Mesenchymal stem cell (in vitro differentiated cells and primary cell): ENCODE data around the gene TNRC6A.

Experiments
- DNase-seq: peaks from one replicate; pipeline ENCODE4 v3.0.0-alpha.2; 2013
- H2AFZ ChIP-seq: one replicate; pipeline ENCODE4 v1.6.1; 2013; ENCODE audit warnings: low read depth, mild to moderate bottlenecking, control low read depth, inconsistent platforms, low read length, moderate library complexity
- H2AK5ac ChIP-seq: 2 replicates; pipeline ENCODE4 v1.6.1; 2013; ENCODE audit warnings: low read length, moderate library complexity, mild to moderate bottlenecking, inconsistent platforms; ENCODE audit not compliant: severe bottlenecking
- H2BK120ac ChIP-seq: one replicate; pipeline ENCODE4 v1.6.1; 2013; ENCODE audit warnings: low read depth, mild to moderate bottlenecking, inconsistent platforms, low read length, moderate library complexity
- H2BK12ac ChIP-seq, 2 experiments: one replicate each; pipeline ENCODE4 v1.6.1; 2013; ENCODE audit warnings: inconsistent platforms in 2 of 2, low read length in 2 of 2, mild to moderate bottlenecking in 2 of 2, moderate library complexity in 2 of 2, control low read depth in 1 of 2
- H2BK15ac ChIP-seq: one replicate; pipeline ENCODE4 v1.6.1; 2013; ENCODE audit warnings: mild to moderate bottlenecking, low read depth, inconsistent platforms; ENCODE audit not compliant: poor library complexity, severe bottlenecking
- H2BK5ac ChIP-seq: 2 replicates; pipeline ENCODE4 v1.6.1; 2013; ENCODE audit warnings: low read depth, mild to moderate bottlenecking, low read length, control low read depth, inconsistent platforms; ENCODE audit not compliant: poor library complexity, severe bottlenecking
- H3K14ac ChIP-seq, 2 experiments: one replicate each; pipeline ENCODE4 v1.6.1; 2013; ENCODE audit warnings: inconsistent platforms in 2 of 2, low read length in 2 of 2, control low read depth in 1 of 2, mild to moderate bottlenecking in 1 of 2, moderate library complexity in 1 of 2
- H3K18ac ChIP-seq, 2 experiments: one replicate each; pipeline ENCODE4 v1.6.1; 2013; ENCODE audit warnings: inconsistent platforms in 2 of 2, low read length in 2 of 2, control low read depth in 1 of 2, low read depth in 1 of 2, mild to moderate bottlenecking in 1 of 2
- H3K23ac ChIP-seq, 2 experiments: one replicate each; pipeline ENCODE4 v1.6.1; 2013; ENCODE audit warnings: inconsistent platforms in 2 of 2, low read length in 2 of 2, mild to moderate bottlenecking in 2 of 2, moderate library complexity in 2 of 2, control low read depth in 1 of 2
- H3K27ac ChIP-seq: 2 replicates; pipeline ENCODE4 v1.5.1; 2013; ENCODE audit warnings: mild to moderate bottlenecking, moderate library complexity, low read length, control low read depth, inconsistent platforms; ENCODE audit not compliant: poor library complexity, severe bottlenecking
- H3K27me3 ChIP-seq, 2 experiments: 2 replicates each; pipeline versions ENCODE4 v1.6.1 to v1.7.0; 2013; ENCODE audit warnings: low read length in 2 of 2, mild to moderate bottlenecking in 2 of 2, moderate library complexity in 2 of 2, control low read depth in 1 of 2, inconsistent platforms in 1 of 2; ENCODE audit not compliant: control insufficient read depth in 1 of 2, insufficient read depth in 1 of 2
- H3K36me3 ChIP-seq, 2 experiments: 2 replicates each; pipeline versions ENCODE4 v1.6.1 to v1.7.0; 2013; ENCODE audit warnings: low read length in 2 of 2, control low read depth in 1 of 2, inconsistent platforms in 1 of 2, low read depth in 1 of 2, mild to moderate bottlenecking in 1 of 2; ENCODE audit not compliant: insufficient read depth in 2 of 2, control insufficient read depth in 1 of 2
- H3K4ac ChIP-seq, 2 experiments: one replicate each; pipeline ENCODE4 v1.6.1; 2013; ENCODE audit warnings: inconsistent platforms in 2 of 2, low read length in 2 of 2, mild to moderate bottlenecking in 2 of 2, moderate library complexity in 2 of 2, control low read depth in 1 of 2, low read depth in 1 of 2
- H3K4me1 ChIP-seq: 2 replicates; pipeline ENCODE4 v1.6.1; 2013; ENCODE audit warnings: low read depth, low read length, control low read depth; ENCODE audit not compliant: control insufficient read depth, insufficient read depth
- H3K4me2 ChIP-seq: 2 replicates; pipeline ENCODE4 v1.6.1; 2013; ENCODE audit warnings: low read length, mild to moderate bottlenecking, inconsistent platforms; ENCODE audit not compliant: poor library complexity, severe bottlenecking
- H3K4me3 ChIP-seq, 2 experiments: 2 replicates each; pipeline versions ENCODE4 v1.5.1 to v1.7.0; 2013; ENCODE audit warnings: low read length in 2 of 2, mild to moderate bottlenecking in 2 of 2, control low read depth in 1 of 2, low read depth in 1 of 2; ENCODE audit not compliant: insufficient read depth in 1 of 2
- H3K79me1 ChIP-seq: replicated peaks from 2 replicates; pipeline ENCODE4 v1.6.1; 2013; ENCODE audit warnings: mild to moderate bottlenecking, control low read depth, low read length, inconsistent platforms; ENCODE audit not compliant: poor library complexity, severe bottlenecking
- H3K9ac ChIP-seq: 2 replicates; pipeline ENCODE4 v1.7.0; 2013; ENCODE audit warnings: mild to moderate bottlenecking, low read length, moderate library complexity
- H3K9me3 ChIP-seq: 2 replicates; pipeline ENCODE4 v1.7.0; 2013; ENCODE audit warnings: mild to moderate bottlenecking, low read length; ENCODE audit not compliant: control insufficient read depth
- H4K8ac ChIP-seq: one replicate; pipeline ENCODE4 v1.6.1; 2013; ENCODE audit warnings: inconsistent platforms, mild to moderate bottlenecking, low read length, moderate library complexity
- H4K91ac ChIP-seq: one replicate; pipeline ENCODE4 v1.6.1; 2013; ENCODE audit warnings: mild to moderate bottlenecking, low read length, inconsistent platforms
- WGBS: methylation state at CpG from one replicate; pipeline ENCODE4 v1.1.7; 2013; ENCODE audit warnings: mixed read lengths; 5-methylcytosine and 5-hydroxymethylcytosine counted together

The TNRC6A gene

DNA sequence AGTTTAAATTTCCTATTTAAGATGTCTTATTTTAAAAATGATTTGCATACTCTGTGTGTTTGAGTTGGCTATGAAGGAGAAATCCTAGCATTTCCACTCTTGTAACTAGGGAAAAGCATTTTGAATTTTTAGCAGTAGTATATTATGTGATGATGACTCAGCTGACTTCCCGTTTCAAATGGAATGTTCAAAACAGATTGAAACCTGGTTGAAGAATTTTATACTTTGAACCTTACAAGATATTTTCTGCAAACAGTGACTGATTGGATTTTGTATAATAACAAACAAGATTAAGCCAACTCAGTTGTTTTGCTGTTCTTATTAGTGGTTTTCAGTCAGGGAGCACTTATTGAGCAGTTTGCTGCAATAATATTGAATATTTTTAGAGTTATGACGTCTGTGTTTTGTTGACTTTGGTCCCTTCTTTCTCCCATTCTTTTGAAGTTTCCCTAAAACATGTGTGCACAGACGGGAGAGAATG lies 8.0 kb downstream of the TNRC6A start:
- Histone ChIP-seq H2AK5ac (no peak overlapping the region), H3K4ac (no peak overlapping the region), H3K27me3 (no peaks in the 10 kb centered on the region), H2BK5ac (no peak overlapping the region), H3K14ac (no peak overlapping the region), H4K91ac (no peak overlapping the region), H3K4me2 (no peak overlapping the region), H2BK15ac (no peak overlapping the region), H3K36me3 (peaks cover 11 to 38% of the 10 kb centered on the region in 2 experiments), H3K4me1 (peaks cover 4% of the 10 kb centered on the region), H4K8ac (no peak overlapping the region), H3K79me1 (no peaks in the 10 kb centered on the region), H2AFZ (no peak overlapping the region), H2BK120ac (no peak overlapping the region), H3K4me3 (peak overlapping the region in 1 of 2 experiments; percentile 57), H3K18ac (no peak overlapping the region), H3K27ac (peak overlapping the region; percentile 48), H2BK12ac (no peak overlapping the region), H3K23ac (no peak overlapping the region), H3K9me3 (no peaks in the 10 kb centered on the region), H3K9ac (peak overlapping the region; percentile 69)
- DNase-seq, result peak; percentile 25
- WGBS, result 100% methylated on average over 1 of the region's 3 CpGs

DNA sequence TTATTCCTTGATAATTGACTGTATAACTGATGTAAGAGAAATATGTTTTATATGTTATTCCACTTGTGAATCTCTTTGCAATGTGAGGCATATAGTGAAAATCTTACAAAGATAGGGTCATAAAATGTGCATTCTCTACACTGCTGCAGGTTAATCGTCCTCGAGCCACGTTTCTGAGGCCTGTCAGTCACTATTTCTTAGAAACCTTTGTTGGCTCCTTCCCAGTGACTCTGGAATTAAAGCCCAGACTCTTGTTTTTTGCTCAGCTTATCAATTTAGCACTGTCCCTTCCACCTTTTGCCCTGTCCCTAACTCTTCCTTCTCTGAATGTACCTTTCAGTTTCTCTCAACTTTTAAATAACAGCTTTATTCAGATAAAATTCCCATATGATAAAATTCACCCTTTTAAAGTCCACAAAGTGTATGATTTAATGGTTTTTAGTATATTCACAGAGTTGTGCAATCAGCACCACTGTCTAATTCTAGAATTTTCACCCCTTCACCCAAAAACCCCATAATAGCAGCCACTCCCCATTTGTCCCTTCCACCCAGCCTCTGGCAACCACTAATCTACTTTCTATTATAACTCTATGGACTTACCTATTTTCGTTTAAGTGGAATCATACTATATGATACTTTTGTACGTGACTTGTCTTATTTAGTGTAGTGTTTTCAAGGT lies 8.6 kb downstream of the TNRC6A start:
- H3K4me1 ChIP-seq, result peaks cover 4% of the 10 kb centered on the region
- H2BK120ac ChIP-seq, result no peak overlapping the region
- no peak overlapping the region for H2BK5ac ChIP-seq
- no peak overlapping the region for H2AK5ac ChIP-seq
- H3K36me3 ChIP-seq, result peaks cover 6 to 32% of the 10 kb centered on the region in 2 experiments
- 95% methylated on average over 5 of the region's 5 CpGs for WGBS
- peak overlapping the region; percentile 69 for H3K9ac ChIP-seq
- H4K8ac ChIP-seq, result no peak overlapping the region
- no peak overlapping the region for H2BK15ac ChIP-seq
- no peak overlapping the region for H3K18ac ChIP-seq
- H3K4me3 ChIP-seq, result peak overlapping the region in 1 of 2 experiments; percentile 57
- no peak overlapping the region for H3K4me2 ChIP-seq
- no peaks in the 10 kb centered on the region for H3K27me3 ChIP-seq
- H2BK12ac ChIP-seq, result no peak overlapping the region
- no peaks in the 10 kb centered on the region for H3K79me1 ChIP-seq
- H3K23ac ChIP-seq, result no peak overlapping the region
- H3K14ac ChIP-seq, result no peak overlapping the region
- H4K91ac ChIP-seq, result no peak overlapping the region
- no peak for DNase-seq
- no peak overlapping the region for H2AFZ ChIP-seq
- no peaks in the 10 kb centered on the region for H3K9me3 ChIP-seq
- H3K4ac ChIP-seq, result no peak overlapping the region
- H3K27ac ChIP-seq, result peak overlapping the region; percentile 62

DNA sequence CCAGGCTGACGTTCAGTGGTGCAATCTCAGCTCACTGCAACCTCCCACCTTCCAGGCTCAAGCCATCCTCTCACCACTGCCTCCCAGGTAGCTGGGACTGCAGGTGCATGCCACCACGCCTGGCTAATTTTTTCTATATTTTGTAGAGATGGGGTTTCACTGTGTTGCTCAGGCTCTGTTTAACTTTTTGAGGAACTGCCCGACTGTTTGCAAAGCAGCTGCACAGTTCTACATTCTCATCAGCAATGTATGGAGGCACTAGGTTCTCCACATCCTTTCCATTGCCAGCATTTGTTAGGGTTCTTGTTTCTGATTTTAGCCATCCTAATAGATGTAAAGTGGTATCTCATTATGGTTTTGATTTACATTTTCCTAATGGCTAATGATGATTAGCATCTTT lies 9.4 kb downstream of the TNRC6A start:
- Histone ChIP-seq H3K27me3 (no peaks in the 10 kb centered on the region), H3K36me3 (peaks cover 4 to 27% of the 10 kb centered on the region in 2 experiments), H4K91ac (no peak overlapping the region), H3K79me1 (no peaks in the 10 kb centered on the region), H3K4ac (no peak overlapping the region), H4K8ac (no peak overlapping the region), H2BK12ac (no peak overlapping the region), H3K14ac (no peak overlapping the region), H3K18ac (no peak overlapping the region), H3K23ac (no peak overlapping the region), H3K4me2 (no peak overlapping the region), H2AK5ac (no peak overlapping the region), H2AFZ (no peak overlapping the region), H2BK15ac (no peak overlapping the region), H3K9ac (no peak overlapping the region), H3K4me1 (peaks cover 4% of the 10 kb centered on the region), H2BK5ac (no peak overlapping the region), H2BK120ac (no peak overlapping the region), H3K27ac (no peak overlapping the region), H3K9me3 (no peaks in the 10 kb centered on the region), H3K4me3 (no peak overlapping the region)
- WGBS, result 93% methylated on average over 3 of the region's 3 CpGs
- DNase-seq, result no peak

DNA sequence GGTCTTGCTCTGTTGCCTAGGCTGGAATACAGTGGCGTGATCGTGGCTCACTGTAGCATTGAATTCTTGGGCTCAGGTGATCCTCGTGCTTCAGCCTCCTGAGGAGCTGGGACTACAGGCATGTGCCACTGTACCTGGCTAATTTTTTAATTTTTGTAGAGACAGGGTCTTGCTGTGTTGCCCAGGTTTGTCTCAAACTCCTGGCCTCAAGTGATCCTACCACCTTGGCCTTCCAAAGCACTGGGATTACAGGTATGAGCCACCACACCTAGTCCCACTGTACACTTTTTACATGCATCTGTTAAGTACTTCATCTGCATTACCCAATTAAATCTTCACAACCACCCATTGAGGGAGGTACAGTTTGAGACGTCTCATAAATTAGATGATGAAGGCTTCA lies 12.4 kb downstream of the TNRC6A start:
- no peak overlapping the region for H2AK5ac ChIP-seq
- no peak overlapping the region for H2BK15ac ChIP-seq
- no peak overlapping the region for H2BK12ac ChIP-seq
- WGBS, result 98% methylated on average over 4 of the region's 4 CpGs
- no peak overlapping the region for H3K4me3 ChIP-seq
- H4K91ac ChIP-seq, result no peak overlapping the region
- H3K27me3 ChIP-seq, result no peaks in the 10 kb centered on the region
- H3K9ac ChIP-seq, result no peak overlapping the region
- H3K14ac ChIP-seq, result no peak overlapping the region
- DNase-seq, result no peak
- H3K4me1 ChIP-seq, result peaks cover 4% of the 10 kb centered on the region
- H3K18ac ChIP-seq, result no peak overlapping the region
- no peak overlapping the region for H3K23ac ChIP-seq
- H3K4ac ChIP-seq, result no peak overlapping the region
- H3K4me2 ChIP-seq, result no peak overlapping the region
- no peak overlapping the region for H4K8ac ChIP-seq
- peaks cover 3 to 32% of the 10 kb centered on the region in 2 experiments for H3K36me3 ChIP-seq
- H3K79me1 ChIP-seq, result no peaks in the 10 kb centered on the region
- H2BK5ac ChIP-seq, result no peak overlapping the region
- no peak overlapping the region for H3K27ac ChIP-seq
- no peak overlapping the region for H2BK120ac ChIP-seq
- H3K9me3 ChIP-seq, result no peaks in the 10 kb centered on the region
- no peak overlapping the region for H2AFZ ChIP-seq
